ENCODE results near the gene IDH3A.

IDH3A gene

DNA sequence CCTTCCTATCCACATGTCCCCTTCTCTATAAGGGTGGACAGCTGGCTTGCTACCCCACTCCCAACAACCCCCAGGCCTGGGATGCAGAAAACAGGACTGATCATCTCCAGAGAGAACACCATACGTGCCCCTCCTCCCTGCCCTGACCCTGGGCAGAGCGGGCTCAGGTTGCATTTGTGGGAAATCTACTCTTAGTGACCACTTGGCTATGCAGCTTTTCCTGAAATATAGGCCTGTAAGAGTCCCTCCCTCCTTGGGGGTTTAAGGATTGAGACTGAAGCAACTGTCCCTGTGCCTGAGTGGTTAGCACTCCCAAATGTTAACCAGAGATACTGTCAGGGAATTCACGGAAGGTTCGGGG, 45.1 kb upstream of the IDH3A start:
- H3K4me3 ChIP-seq (ENCODE audit: low read depth, low read length) = no peak overlapping the region
- TF ChIP-seq, protein P1, sequence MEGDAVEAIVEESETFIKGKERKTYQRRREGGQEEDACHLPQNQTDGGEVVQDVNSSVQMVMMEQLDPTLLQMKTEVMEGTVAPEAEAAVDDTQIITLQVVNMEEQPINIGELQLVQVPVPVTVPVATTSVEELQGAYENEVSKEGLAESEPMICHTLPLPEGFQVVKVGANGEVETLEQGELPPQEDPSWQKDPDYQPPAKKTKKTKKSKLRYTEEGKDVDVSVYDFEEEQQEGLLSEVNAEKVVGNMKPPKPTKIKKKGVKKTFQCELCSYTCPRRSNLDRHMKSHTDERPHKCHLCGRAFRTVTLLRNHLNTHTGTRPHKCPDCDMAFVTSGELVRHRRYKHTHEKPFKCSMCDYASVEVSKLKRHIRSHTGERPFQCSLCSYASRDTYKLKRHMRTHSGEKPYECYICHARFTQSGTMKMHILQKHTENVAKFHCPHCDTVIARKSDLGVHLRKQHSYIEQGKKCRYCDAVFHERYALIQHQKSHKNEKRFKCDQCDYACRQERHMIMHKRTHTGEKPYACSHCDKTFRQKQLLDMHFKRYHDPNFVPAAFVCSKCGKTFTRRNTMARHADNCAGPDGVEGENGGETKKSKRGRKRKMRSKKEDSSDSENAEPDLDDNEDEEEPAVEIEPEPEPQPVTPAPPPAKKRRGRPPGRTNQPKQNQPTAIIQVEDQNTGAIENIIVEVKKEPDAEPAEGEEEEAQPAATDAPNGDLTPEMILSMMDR (conservative IDR thresholded peaks at IDR 0.05; ENCODE audit: low read depth, low read length) = no peak
- no peak for DNase-seq (ENCODE audit: low read depth)

DNA sequence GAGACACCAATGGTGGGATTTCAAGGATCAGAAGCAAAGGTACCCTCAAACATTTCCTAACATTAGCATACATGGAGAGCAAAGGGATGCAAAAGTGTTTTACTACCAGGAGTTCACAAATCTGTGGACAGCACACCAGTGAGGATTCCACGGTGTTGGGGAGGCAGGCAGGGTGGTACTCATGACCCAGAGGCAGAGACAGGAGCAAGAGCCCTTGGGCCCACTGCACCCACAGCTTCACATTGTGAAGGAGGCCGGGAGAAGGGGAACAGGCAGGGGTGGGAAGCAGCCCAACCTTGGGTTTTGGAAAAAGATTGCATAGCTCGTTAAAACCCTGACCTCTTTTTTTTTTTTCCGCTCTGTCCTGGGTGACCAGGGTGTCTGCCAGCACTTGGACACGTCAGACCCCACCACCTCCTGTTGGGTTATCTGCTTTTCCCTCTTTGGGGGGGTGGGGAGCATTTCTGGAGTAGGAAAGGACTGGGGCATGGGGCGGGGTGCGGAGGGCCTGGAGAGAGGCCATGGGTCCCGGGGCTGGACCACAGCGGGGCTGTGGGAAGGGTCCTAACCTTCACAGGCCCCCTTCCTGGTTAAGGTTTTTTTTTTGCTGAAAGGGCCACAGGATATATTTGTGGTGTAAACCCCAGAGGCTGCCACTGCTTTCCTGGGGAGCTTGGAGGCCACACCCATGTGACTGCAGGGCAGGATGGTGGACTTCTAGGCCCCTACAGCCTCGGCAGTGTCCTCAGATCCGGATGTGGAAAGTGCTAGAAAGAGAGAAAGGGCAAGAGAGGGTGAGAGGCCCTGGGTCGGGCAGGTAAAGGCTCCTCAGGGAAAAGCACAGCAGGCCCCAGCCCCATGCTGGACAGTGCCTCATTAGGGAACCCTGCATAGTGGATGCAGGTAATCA, 44.3 kb upstream of the IDH3A start:
- H3K4me3 ChIP-seq (ENCODE audit: low read depth, low read length) = no peak overlapping the region
- TF ChIP-seq, protein P1 (conservative IDR thresholded peaks at IDR 0.05; ENCODE audit: low read depth, low read length) = no peak
- DNase-seq (ENCODE audit: low read depth) = no peak

DNA sequence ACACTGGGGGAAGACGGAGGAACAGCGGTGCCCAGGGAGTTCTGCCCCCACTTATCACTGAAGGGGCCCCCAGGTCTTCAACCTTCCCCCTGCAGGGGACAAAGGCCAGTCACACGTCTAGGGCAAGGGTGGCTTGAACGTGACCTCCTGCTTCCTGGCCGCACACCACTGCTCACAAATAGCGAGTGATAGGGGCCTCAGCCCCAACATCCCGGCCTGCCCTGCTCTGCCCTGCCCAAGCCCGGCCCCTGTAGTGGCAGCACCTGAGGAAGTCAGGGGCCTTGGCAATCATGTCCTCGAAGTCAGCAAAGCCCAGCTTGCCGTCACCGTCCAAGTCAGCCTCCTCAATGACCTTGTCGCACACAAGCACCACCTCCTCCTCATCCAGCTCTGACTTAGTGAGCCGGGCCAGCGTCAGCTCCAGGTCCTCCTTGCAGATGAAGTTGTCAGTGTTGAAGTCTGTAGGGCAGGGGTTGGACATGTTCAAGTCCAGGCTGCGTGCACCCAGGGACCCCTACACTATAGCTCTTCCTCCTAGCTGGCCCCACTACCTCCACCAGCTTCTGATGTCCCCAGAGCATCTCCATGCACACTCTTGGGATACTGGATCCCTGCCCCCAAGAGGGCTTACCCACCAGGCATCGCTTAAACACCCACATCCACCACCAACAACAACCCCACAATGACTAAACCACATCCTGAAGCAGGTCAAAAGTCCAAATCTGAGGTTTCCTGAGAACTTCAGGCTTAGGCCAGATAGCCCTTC, 43.5 kb upstream of the IDH3A start:
- no peak overlapping the region for H3K4me3 ChIP-seq (ENCODE audit: low read depth, low read length)
- peak; percentile 27 for DNase-seq (ENCODE audit: low read depth)
- TF ChIP-seq, protein P1 (conservative IDR thresholded peaks at IDR 0.05; ENCODE audit: low read depth, low read length) = no peak

DNA sequence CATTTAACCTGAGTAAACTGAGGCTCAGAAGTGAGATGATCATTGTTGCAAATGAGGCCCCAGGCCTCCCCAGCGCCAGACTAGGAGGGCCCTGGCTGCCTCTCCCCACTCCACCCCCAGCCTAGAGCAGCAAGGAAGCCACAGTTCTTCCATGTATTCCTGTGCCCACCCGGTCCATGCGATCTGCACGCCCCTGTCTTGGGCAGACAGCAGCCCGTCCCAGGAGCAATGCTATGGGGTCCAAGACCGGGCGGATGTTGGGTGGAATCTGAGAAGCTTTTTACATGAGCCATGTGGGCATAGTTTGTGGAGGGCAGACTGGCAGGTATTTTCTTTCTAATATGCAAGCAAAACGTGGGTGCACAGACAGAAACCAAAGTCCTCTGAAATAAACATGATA, 41.7 kb upstream of the IDH3A start:
- TF ChIP-seq, protein P1 (conservative IDR thresholded peaks at IDR 0.05; ENCODE audit: low read depth, low read length) = no peak
- no peak for DNase-seq (ENCODE audit: low read depth)
- no peak overlapping the region for H3K4me3 ChIP-seq (ENCODE audit: low read depth, low read length)

DNA sequence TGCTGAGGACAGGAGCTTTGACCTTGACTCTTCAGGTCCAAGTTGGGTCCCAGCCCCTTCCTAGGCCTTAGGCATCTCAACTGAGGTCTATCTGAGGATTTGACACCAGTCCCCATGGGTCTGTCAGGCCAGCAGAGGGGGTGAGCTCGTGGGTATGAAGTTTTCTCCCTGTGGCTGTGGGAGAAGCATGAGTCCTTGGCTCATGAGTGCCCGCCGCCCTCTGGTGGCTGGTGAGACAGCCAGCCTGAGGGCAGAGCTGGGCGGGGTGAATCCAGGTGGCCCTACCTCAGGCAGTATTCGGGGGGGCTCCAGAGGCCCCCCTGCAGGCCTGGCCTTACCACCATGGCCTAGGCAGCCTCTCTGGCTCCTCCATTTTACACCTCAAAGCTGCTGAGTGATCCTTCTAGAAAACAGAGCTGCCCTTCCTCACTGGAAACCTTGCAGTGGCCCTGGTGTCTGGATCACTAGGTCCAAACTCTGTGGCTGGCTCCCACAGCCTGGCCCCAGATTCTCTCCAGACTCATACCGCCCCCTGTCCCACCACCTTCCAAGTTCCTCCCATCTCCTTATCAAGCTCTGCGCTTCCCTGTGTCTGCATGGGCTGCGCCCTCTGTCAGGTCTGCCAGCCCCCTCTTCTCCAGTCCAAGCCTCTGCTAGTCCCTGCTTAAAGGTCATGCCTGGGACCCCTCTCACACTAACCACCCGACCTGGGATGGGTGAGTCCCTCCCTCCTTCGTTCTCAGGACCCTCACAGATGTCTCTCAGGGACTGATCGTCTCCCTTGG, 40.7 kb upstream of the IDH3A start:
- TF ChIP-seq, protein P1 (conservative IDR thresholded peaks at IDR 0.05; ENCODE audit: low read depth, low read length) = peak; percentile 93

DNA sequence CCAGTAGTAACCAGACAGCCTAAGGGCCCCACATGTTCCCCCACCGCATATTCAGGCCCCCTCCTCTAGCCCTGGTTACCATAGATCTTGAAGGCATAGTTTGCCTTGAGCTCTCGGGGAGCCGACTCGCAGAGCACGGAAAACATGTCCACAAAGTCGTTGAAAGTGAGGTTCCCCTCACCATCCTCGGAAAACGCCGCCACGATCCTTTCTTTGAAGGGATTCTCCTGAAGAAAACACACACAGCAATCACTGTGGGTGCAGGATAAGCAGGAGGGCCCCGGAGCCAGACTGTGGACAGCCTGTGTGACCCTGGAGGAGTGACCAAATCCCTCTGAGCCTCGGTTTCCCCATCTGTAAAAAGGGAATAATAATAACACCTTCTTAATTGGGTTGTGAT, 40.0 kb upstream of the IDH3A start:
- DNase-seq (ENCODE audit: low read depth) = no peak
- TF ChIP-seq, protein P1 (conservative IDR thresholded peaks at IDR 0.05; ENCODE audit: low read depth, low read length) = no peak
- no peak overlapping the region for H3K4me3 ChIP-seq (ENCODE audit: low read depth, low read length)

More for the DNA sequence above, 40.7 kb upstream of the IDH3A start:
- no peak overlapping the region for H3K4me3 ChIP-seq (ENCODE audit: low read depth, low read length)
- DNase-seq (ENCODE audit: low read depth) = peak; percentile 91
